Upper lobe of right lung (tissue), 1 donor: Measurements from ENCODE around the gene UBASH3B. TPM values are rescaled to one million over a fixed set of nuclear protein-coding genes. Genes with fewer than 3 reads are reported as not detected.

ENCODE experiments used
- ATAC-seq: fragments of 200-7000 bp; cut with Tn5 transposase; one replicate; pipeline ENCODE4 v1.9.1; 2020; ENCODE audit warnings: mild to moderate bottlenecking, moderate library complexity
- DNase-seq: peaks from one replicate; pipeline ENCODE4 v3.0.0-alpha.2; 2020
- H3K27ac ChIP-seq: fragments of 200-600 bp; one replicate; pipeline ENCODE4 v1.8.0; 2022
- H3K27me3 ChIP-seq: fragments of 200-600 bp; one replicate; pipeline ENCODE4 v1.8.0; 2022; ENCODE audit warnings: mild to moderate bottlenecking
- H3K36me3 ChIP-seq: fragments of 200-600 bp; one replicate; pipeline ENCODE4 v1.8.0; 2022
- H3K4me1 ChIP-seq: fragments of 200-600 bp; one replicate; pipeline ENCODE4 v1.8.0; 2022
- H3K4me3 ChIP-seq: fragments of 200-600 bp; one replicate; pipeline ENCODE4 v1.8.0; 2022; ENCODE audit warnings: mild to moderate bottlenecking
- H3K9me3 ChIP-seq: fragments of 200-600 bp; one replicate; pipeline ENCODE4 v1.8.0; 2022
- CTCF ChIP-seq: fragments of 200-600 bp; IDR thresholded peaks from one replicate; pipeline ENCODE4 v1.8.0; 2022; ENCODE audit warnings: antibody characterized with exemption
- intact Hi-C: fragments of 100-400 bp; cut with DNase I; formaldehyde crosslinking; loops from one replicate; pipeline ENCODE4 v1.11.0; 2022
- total RNA-seq: library from RNA; stranded (reverse); fragmentation: NEBNext Ultra II Directional; extraction: Animal tissue kit (Norgen Biotek cat#: 25700); gene quantifications from one replicate; pipeline ENCODE4 v1.2.1, GENCODE V29; 2021
- donor health status: DM: no; HTN: yes; CAD: no; lungs with severe emphysema.

The UBASH3B gene
- total RNA-seq, 1 donor from 2014 or later: 42.2 TPM

GRCh38 chr11:122813176-122813893, 157.8 kb downstream of the UBASH3B start:
- peaks cover 6% of the 10 kb centered on the region for H3K36me3 ChIP-seq
- no peak for TF ChIP-seq CTCF
- no peak overlapping the region for H3K27ac ChIP-seq
- intact Hi-C loops: no loop called here
- H3K4me3 ChIP-seq: no peak overlapping the region
- no peak for DNase-seq
- peaks cover 21% of the 10 kb centered on the region for H3K4me1 ChIP-seq
- H3K27me3 ChIP-seq: no peaks in the 10 kb centered on the region
- no peaks in the 10 kb centered on the region for H3K9me3 ChIP-seq
- ATAC-seq: no peak

- no peaks in the 10 kb centered on the region for H3K9me3 ChIP-seq
- peaks cover 16% of the 10 kb centered on the region for H3K4me1 ChIP-seq
- H3K4me3 ChIP-seq: no peak overlapping the region
- no peak overlapping the region for H3K27ac ChIP-seq
- no peak for DNase-seq
- peaks cover 6% of the 10 kb centered on the region for H3K36me3 ChIP-seq
- intact Hi-C loops: no loop called here
- no peaks in the 10 kb centered on the region for H3K27me3 ChIP-seq
- ATAC-seq: no peak
- TF ChIP-seq CTCF: no peak
Observed at GRCh38 chr11:122813894-122814270, 158.4 kb downstream of the UBASH3B start.

GRCh38 chr11:122814401-122814800, 158.9 kb downstream of the UBASH3B start:
- H3K4me3 ChIP-seq: no peak overlapping the region
- no peak for TF ChIP-seq CTCF
- H3K9me3 ChIP-seq: no peaks in the 10 kb centered on the region
- H3K36me3 ChIP-seq: peaks cover 6% of the 10 kb centered on the region
- no peak overlapping the region for H3K27ac ChIP-seq
- no peak for DNase-seq
- ATAC-seq: no peak
- no peaks in the 10 kb centered on the region for H3K27me3 ChIP-seq
- peaks cover 11% of the 10 kb centered on the region for H3K4me1 ChIP-seq
- intact Hi-C loops: no loop called here

- DNase-seq: no peak
- no peak overlapping the region for H3K27ac ChIP-seq
- ATAC-seq: no peak
- H3K4me3 ChIP-seq: no peak overlapping the region
- H3K36me3 ChIP-seq: peaks cover 3% of the 10 kb centered on the region
- peaks cover 11% of the 10 kb centered on the region for H3K4me1 ChIP-seq
- no peaks in the 10 kb centered on the region for H3K9me3 ChIP-seq
- no peak for TF ChIP-seq CTCF
- intact Hi-C loops: no loop called here
- H3K27me3 ChIP-seq: no peaks in the 10 kb centered on the region
Observed at GRCh38 chr11:122815900-122816299, 160.4 kb downstream of the UBASH3B start.

GRCh38 chr11:122816761-122817520, 161.4 kb downstream of the UBASH3B start:
- no peak for TF ChIP-seq CTCF
- no peaks in the 10 kb centered on the region for H3K9me3 ChIP-seq
- ATAC-seq: no peak
- H3K4me3 ChIP-seq: no peak overlapping the region
- H3K27ac ChIP-seq: peak overlapping the region; percentile 43
- H3K27me3 ChIP-seq: no peaks in the 10 kb centered on the region
- no peaks in the 10 kb centered on the region for H3K36me3 ChIP-seq
- peaks cover 11% of the 10 kb centered on the region for H3K4me1 ChIP-seq
- no peak for DNase-seq
- intact Hi-C loops: no loop called here
